H9 (cell line): ENCODE results near the gene F13A1. TPM values are rescaled to one million over a fixed set of nuclear protein-coding genes. Genes with fewer than 3 reads are reported as not detected.

Experiments used
- DNase-seq: peaks from one replicate; pipeline ENCODE4 v3.0.0-alpha.2; 2017
- H2AFZ ChIP-seq: one replicate; pipeline ENCODE4 v1.6.1; 2013; ENCODE audit warnings: mild to moderate bottlenecking, low read length, control low read depth, moderate library complexity
- H2AK5ac ChIP-seq: 2 replicates; pipeline ENCODE4 v1.6.1; 2013; ENCODE audit warnings: low read length, control low read depth, mixed read lengths; ENCODE audit not compliant: insufficient read length
- H2BK120ac ChIP-seq: one replicate; pipeline ENCODE4 v1.6.1; 2013; ENCODE audit warnings: low read depth, mild to moderate bottlenecking, low read length, control low read depth, inconsistent platforms; ENCODE audit not compliant: poor library complexity, severe bottlenecking
- H2BK12ac ChIP-seq: 2 replicates; pipeline ENCODE4 v1.6.1; 2013; ENCODE audit warnings: low read length, control low read depth, mixed read lengths, low read depth; ENCODE audit not compliant: insufficient read length
- H2BK15ac ChIP-seq: 2 replicates; pipeline ENCODE4 v1.6.1; 2013; ENCODE audit warnings: low read depth, low read length, control low read depth
- H2BK20ac ChIP-seq: one replicate; pipeline ENCODE4 v1.6.1; 2013; ENCODE audit warnings: low read depth, mild to moderate bottlenecking, low read length, control low read depth, inconsistent platforms; ENCODE audit not compliant: poor library complexity, severe bottlenecking
- H2BK5ac ChIP-seq: 2 replicates; pipeline ENCODE4 v1.6.1; 2013; ENCODE audit warnings: low read length, control low read depth, mixed read lengths; ENCODE audit not compliant: insufficient read length
- H3K14ac ChIP-seq: 2 replicates; pipeline ENCODE4 v1.6.1; 2013; ENCODE audit warnings: low read length, control low read depth; ENCODE audit not compliant: insufficient read depth
- H3K18ac ChIP-seq: 2 replicates; pipeline ENCODE4 v1.6.1; 2013; ENCODE audit warnings: low read depth, mild to moderate bottlenecking, mixed read lengths, low read length, control low read depth; ENCODE audit not compliant: insufficient read length
- H3K23ac ChIP-seq: 2 replicates; pipeline ENCODE4 v1.6.1; 2013; ENCODE audit warnings: low read length, control low read depth, mixed read lengths, low read depth; ENCODE audit not compliant: insufficient read length
- H3K23me2 ChIP-seq: 2 replicates; pipeline ENCODE4 v1.6.1; 2013; ENCODE audit warnings: low read depth, mild to moderate bottlenecking, mixed read lengths, low read length, control low read depth; ENCODE audit not compliant: insufficient read length, poor library complexity, severe bottlenecking
- H3K27ac ChIP-seq: 2 replicates; pipeline ENCODE4 v1.5.1; 2013; ENCODE audit warnings: low read length, control low read depth, mixed read lengths, low read depth; ENCODE audit not compliant: insufficient read length
- H3K27me3 ChIP-seq: 2 replicates; pipeline ENCODE4 v1.6.1; 2013; ENCODE audit warnings: low read length, control low read depth, inconsistent platforms; ENCODE audit not compliant: insufficient read depth
- H3K4ac ChIP-seq: 2 replicates; pipeline ENCODE4 v1.6.1; 2013; ENCODE audit warnings: low read depth, mild to moderate bottlenecking, control low read depth, inconsistent platforms, low read length, moderate library complexity
- H3K4me1 ChIP-seq: 2 replicates; pipeline ENCODE4 v1.6.1; 2013; ENCODE audit warnings: low read length, control low read depth, inconsistent platforms; ENCODE audit not compliant: insufficient read depth
- H3K4me2 ChIP-seq: 2 replicates; pipeline ENCODE4 v1.6.1; 2013; ENCODE audit warnings: low read length, control low read depth, mixed read lengths; ENCODE audit not compliant: insufficient read length, insufficient read depth
- H3K56ac ChIP-seq: 2 replicates; pipeline ENCODE4 v1.6.1; 2013; ENCODE audit warnings: low read depth, mild to moderate bottlenecking, mixed read lengths, low read length, control low read depth; ENCODE audit not compliant: insufficient read length
- H3K79me1 ChIP-seq: 2 replicates; pipeline ENCODE4 v1.6.1; 2013; ENCODE audit warnings: low read depth, mild to moderate bottlenecking, moderate library complexity, low read length, control low read depth, inconsistent platforms; ENCODE audit not compliant: insufficient read depth, poor library complexity, severe bottlenecking
- H3K79me2 ChIP-seq: 2 replicates; pipeline ENCODE4 v1.6.1; 2013; ENCODE audit warnings: low read length, control low read depth, inconsistent platforms; ENCODE audit not compliant: insufficient read depth
- H3K9ac ChIP-seq: 2 replicates; pipeline ENCODE4 v1.6.1; 2013; ENCODE audit warnings: low read length, control low read depth, mixed read lengths; ENCODE audit not compliant: insufficient read length; ENCODE audit errors: extremely low read depth
- H3K9me3 ChIP-seq: one replicate; pipeline ENCODE4 v1.6.1; 2013; ENCODE audit warnings: low read depth, low read length, inconsistent platforms; ENCODE audit not compliant: control insufficient read depth
- H3T11ph ChIP-seq: one replicate; pipeline ENCODE4 v1.6.1; 2013; ENCODE audit warnings: mild to moderate bottlenecking, low read length, control low read depth, inconsistent platforms
- H4K20me1 ChIP-seq: one replicate; pipeline ENCODE4 v1.6.1; 2013; ENCODE audit not compliant: control insufficient read depth, insufficient read length, insufficient read depth
- H4K5ac ChIP-seq: 2 replicates; pipeline ENCODE4 v1.6.1; 2013; ENCODE audit warnings: low read depth, mild to moderate bottlenecking, mixed read lengths, low read length, control low read depth; ENCODE audit not compliant: insufficient read length
- H4K8ac ChIP-seq: replicated peaks from 2 replicates; pipeline ENCODE4 v1.6.1; 2013; ENCODE audit warnings: low read length, control low read depth, mixed read lengths, low read depth; ENCODE audit not compliant: insufficient read length
- H4K91ac ChIP-seq: 2 replicates; pipeline ENCODE4 v1.6.1; 2013; ENCODE audit warnings: low read depth, mild to moderate bottlenecking, moderate library complexity, mixed read lengths, low read length, control low read depth; ENCODE audit not compliant: insufficient read length
- H3K27ac Mint-ChIP-seq, 3 experiments: 2 replicates in 2 of 3; 3 replicates in 1 of 3; pipeline ENCODE4 v1.8.0; 2020 to 2021; ENCODE audit warnings: mixed read lengths in 3 of 3, mild to moderate bottlenecking in 1 of 3, moderate library complexity in 1 of 3
- H3K27me3 Mint-ChIP-seq: 2 replicates; pipeline ENCODE4 v1.8.0; 2021; ENCODE audit warnings: low read depth, mild to moderate bottlenecking, moderate library complexity, mixed read lengths
- H3K36me3 Mint-ChIP-seq, 3 experiments: 2 replicates in 2 of 3; 3 replicates in 1 of 3; pipeline ENCODE4 v1.8.0; 2020 to 2021; ENCODE audit warnings: low read depth in 3 of 3, mixed read lengths in 3 of 3; ENCODE audit not compliant: insufficient read depth in 1 of 3
- H3K4me1 Mint-ChIP-seq, 2 experiments: 2 replicates each; pipeline ENCODE4 v1.8.0; 2020; ENCODE audit warnings: mixed read lengths in 2 of 2
- H3K4me3 Mint-ChIP-seq, 2 experiments: 2 replicates in 1 of 2; 3 replicates in 1 of 2; pipeline ENCODE4 v1.8.0; 2020 to 2021; ENCODE audit warnings: mild to moderate bottlenecking in 2 of 2, mixed read lengths in 2 of 2, moderate library complexity in 1 of 2
- H3K9me3 Mint-ChIP-seq, 2 experiments: 2 replicates in 1 of 2; 3 replicates in 1 of 2; pipeline ENCODE4 v1.8.0; 2020; ENCODE audit warnings: mild to moderate bottlenecking in 2 of 2, mixed read lengths in 2 of 2, moderate library complexity in 1 of 2
- CTCF ChIP-seq: fragments of 200-600 bp; sonication (generic); conservative IDR thresholded peaks from 3 replicates; pipeline ENCODE4 v1.8.0; 2021; ENCODE audit warnings: antibody characterized with exemption, mild to moderate bottlenecking
- WGBS: extraction: QIAGEN DNeasy Blood & Tissue Kit; methylation state at CpG from one replicate; pipeline ENCODE4 v1.1.7; 2013; ENCODE audit warnings: missing lambda C conversion rate, low lambda C conversion rate, mixed read lengths; ENCODE audit not compliant: insufficient read length; ENCODE audit errors: extremely low coverage; 5-methylcytosine and 5-hydroxymethylcytosine counted together
- total RNA-seq: library from RNA; stranded (reverse); gene quantifications from 2 replicates; pipeline ENCODE4 v1.2.1, GENCODE V29; 2021

Gene F13A1
- total RNA-seq, 1 experiment from 2014 or later: 0.15 TPM

- no peak overlapping the region for H3K4ac ChIP-seq
- no peaks in the 10 kb centered on the region for H3K4me1 ChIP-seq
- Mint-ChIP-seq H3K36me3 (no peaks in the 10 kb centered on the region), H3K27ac (no peak overlapping the region), H3K4me3 (no peak overlapping the region), H3K4me1 (no peaks in the 10 kb centered on the region), H3K27me3 (peaks cover 7% of the 10 kb centered on the region), H3K9me3 (no peaks in the 10 kb centered on the region)
- no peak overlapping the region for H4K91ac ChIP-seq
- H3K27me3 ChIP-seq: no peaks in the 10 kb centered on the region
- H3K79me1 ChIP-seq: no peaks in the 10 kb centered on the region
- no peak overlapping the region for H2AFZ ChIP-seq
- H2BK20ac ChIP-seq: no peak overlapping the region
- no peaks in the 10 kb centered on the region for H3K79me2 ChIP-seq
- no peak overlapping the region for H3K23ac ChIP-seq
- H3K9me3 ChIP-seq: no peaks in the 10 kb centered on the region
- no peak overlapping the region for H2BK120ac ChIP-seq
- no peak for TF ChIP-seq CTCF
- H3K18ac ChIP-seq: no peak overlapping the region
- H3K14ac ChIP-seq: no peak overlapping the region
- H2AK5ac ChIP-seq: no peak overlapping the region
- H4K5ac ChIP-seq: no peak overlapping the region
- no peak overlapping the region for H3K4me2 ChIP-seq
- H3K23me2 ChIP-seq: no peaks in the 10 kb centered on the region
- no peak overlapping the region for H2BK5ac ChIP-seq
- no peak overlapping the region for H4K8ac ChIP-seq
- WGBS: no CpG with 5 or more reads among the region's 5 CpGs
- no peak overlapping the region for H3K56ac ChIP-seq
- H3K9ac ChIP-seq: no peak overlapping the region
- no peaks in the 10 kb centered on the region for H4K20me1 ChIP-seq
- no peak overlapping the region for H2BK12ac ChIP-seq
- DNase-seq: no peak
- H2BK15ac ChIP-seq: no peak overlapping the region
- no peak overlapping the region for H3K27ac ChIP-seq
- no peak overlapping the region for H3T11ph ChIP-seq
These were observed 27.8 kb upstream of the F13A1 start for GRCh38 chr6:6348256-6348655.
